Central memory CD8-positive, alpha-beta T cell (primary cell): Measurements from ENCODE around the gene SUGT1.

Source experiments
- ATAC-seq: fragments of 150-1000 bp; cut with Tn5 transposase; replicated peaks from 2 replicates; pipeline ENCODE4 v1.10.0; 2022; ENCODE audit warnings: mild to moderate bottlenecking, moderate FRiP score, moderate number of reproducible peaks; ENCODE audit not compliant: poor library complexity, severe bottlenecking; ENCODE audit errors: extremely low read depth
- DNase-seq, 2 donors: peaks; one replicate each; pipeline ENCODE4 v3.0.0; 2021; ENCODE audit warnings: low spot score in 2 of 2
- H3K27ac Mint-ChIP-seq: one replicate; pipeline ENCODE4 v1.8.0; 2022; ENCODE audit warnings: low read depth, mild to moderate bottlenecking, moderate library complexity, mixed read lengths
- H3K27me3 Mint-ChIP-seq: one replicate; pipeline ENCODE4 v1.8.0; 2022; ENCODE audit warnings: mixed read lengths
- H3K36me3 Mint-ChIP-seq: one replicate; pipeline ENCODE4 v1.8.0; 2022; ENCODE audit warnings: mild to moderate bottlenecking, moderate library complexity, mixed read lengths; ENCODE audit not compliant: insufficient read depth
- H3K4me1 Mint-ChIP-seq: one replicate; pipeline ENCODE4 v1.8.0; 2022; ENCODE audit warnings: mixed read lengths
- H3K4me3 Mint-ChIP-seq: one replicate; pipeline ENCODE4 v1.8.0; 2022; ENCODE audit warnings: mild to moderate bottlenecking, moderate library complexity, mixed read lengths
- H3K9me3 Mint-ChIP-seq: one replicate; pipeline ENCODE4 v1.8.0; 2022; ENCODE audit warnings: mixed read lengths

SUGT1 gene

GRCh38 chr13:52744842-52745375, 92.3 kb downstream of the SUGT1 start:
- H3K36me3 Mint-ChIP-seq = no peaks in the 10 kb centered on the region
- H3K9me3 Mint-ChIP-seq = no peaks in the 10 kb centered on the region
- no peak for ATAC-seq
- no peak overlapping the region for H3K4me3 Mint-ChIP-seq
- H3K27me3 Mint-ChIP-seq = peaks cover 87% of the 10 kb centered on the region
- no peak for DNase-seq
- H3K4me1 Mint-ChIP-seq = peaks cover under 1% of the 10 kb centered on the region
- H3K27ac Mint-ChIP-seq = no peak overlapping the region

- H3K36me3 Mint-ChIP-seq = no peaks in the 10 kb centered on the region
- H3K27me3 Mint-ChIP-seq = peaks cover 87% of the 10 kb centered on the region
- DNase-seq (no peak), ATAC-seq (no peak)
- H3K4me3 Mint-ChIP-seq = no peak overlapping the region
- H3K27ac Mint-ChIP-seq = no peak overlapping the region
- no peaks in the 10 kb centered on the region for H3K4me1 Mint-ChIP-seq
- no peaks in the 10 kb centered on the region for H3K9me3 Mint-ChIP-seq
Measured at GRCh38 chr13:52746141-52746540, 93.5 kb downstream of the SUGT1 start.

GRCh38 chr13:52749419-52749818, 96.8 kb downstream of the SUGT1 start:
- Mint-ChIP-seq H3K36me3 (no peaks in the 10 kb centered on the region), H3K27me3 (peaks cover 68% of the 10 kb centered on the region), H3K4me1 (no peaks in the 10 kb centered on the region), H3K4me3 (no peak overlapping the region), H3K27ac (no peak overlapping the region), H3K9me3 (no peaks in the 10 kb centered on the region)
- DNase-seq (no peak), ATAC-seq (no peak)
